HepG2 (cell line): ENCODE data around the gene CDKN1A.

ENCODE experiments used
- EZH2 ChIP-seq: conservative IDR thresholded peaks from 2 replicates; pipeline ENCODE4 v1.6.1; 2012; ENCODE audit warnings: mild to moderate bottlenecking, low read depth, low read length, moderate library complexity
- IRF2 ChIP-seq: IDR thresholded peaks from 2 replicates; pipeline ENCODE4 v1.6.1; 2018; ENCODE audit warnings: missing genetic modification reagents, missing compliant biosample characterization
- KMT2A ChIP-seq: sonication (generic); formaldehyde crosslinking; IDR thresholded peaks from 2 replicates; pipeline ENCODE4 v1.4.0; 2020; ENCODE audit warnings: missing genetic modification reagents
- PAF1 ChIP-seq: IDR thresholded peaks from 2 replicates; pipeline ENCODE4 v1.6.1; 2016; ENCODE audit warnings: missing genetic modification reagents, missing compliant biosample characterization
- PHF8 ChIP-seq: sonication (generic); formaldehyde crosslinking; IDR thresholded peaks from 2 replicates; pipeline ENCODE4 v1.5.0; 2020; ENCODE audit warnings: missing genetic modification reagents
- POLR2A ChIP-seq, 2 experiments: IDR thresholded peaks; 2 replicates each; pipeline ENCODE4 v1.6.1; 2011; ENCODE audit warnings: low read depth in 2 of 2, low read length in 2 of 2, mild to moderate bottlenecking in 1 of 2, moderate library complexity in 1 of 2; ENCODE audit not compliant: insufficient read depth in 1 of 2
- SMC3 ChIP-seq: IDR thresholded peaks from 2 replicates; pipeline ENCODE4 v1.6.1; 2011; ENCODE audit warnings: low read length, improper control_type of control experiment
- THAP11 ChIP-seq: IDR thresholded peaks from 2 replicates; pipeline ENCODE4 v1.6.1; 2016; ENCODE audit warnings: missing biosample characterization, missing genetic modification reagents
- ZNF670 ChIP-seq: sonication (generic); formaldehyde crosslinking; IDR thresholded peaks from 2 replicates; pipeline ENCODE4 v1.8.0; 2022; ENCODE audit warnings: mild to moderate bottlenecking, missing genetic modification reagents, borderline replicate concordance
- TF ChIP-seq, protein P1 (sequence below): sonication (generic); formaldehyde crosslinking; IDR thresholded peaks from 2 replicates; pipeline ENCODE4 v1.5.0; 2020; ENCODE audit warnings: mild to moderate bottlenecking, missing genetic modification reagents, moderate library complexity
- TF ChIP-seq, protein P2 (sequence below): sonication (generic); formaldehyde crosslinking; conservative IDR thresholded peaks from 2 replicates; pipeline ENCODE4 v1.4.0; 2020; ENCODE audit warnings: missing genetic modification reagents

DNA sequence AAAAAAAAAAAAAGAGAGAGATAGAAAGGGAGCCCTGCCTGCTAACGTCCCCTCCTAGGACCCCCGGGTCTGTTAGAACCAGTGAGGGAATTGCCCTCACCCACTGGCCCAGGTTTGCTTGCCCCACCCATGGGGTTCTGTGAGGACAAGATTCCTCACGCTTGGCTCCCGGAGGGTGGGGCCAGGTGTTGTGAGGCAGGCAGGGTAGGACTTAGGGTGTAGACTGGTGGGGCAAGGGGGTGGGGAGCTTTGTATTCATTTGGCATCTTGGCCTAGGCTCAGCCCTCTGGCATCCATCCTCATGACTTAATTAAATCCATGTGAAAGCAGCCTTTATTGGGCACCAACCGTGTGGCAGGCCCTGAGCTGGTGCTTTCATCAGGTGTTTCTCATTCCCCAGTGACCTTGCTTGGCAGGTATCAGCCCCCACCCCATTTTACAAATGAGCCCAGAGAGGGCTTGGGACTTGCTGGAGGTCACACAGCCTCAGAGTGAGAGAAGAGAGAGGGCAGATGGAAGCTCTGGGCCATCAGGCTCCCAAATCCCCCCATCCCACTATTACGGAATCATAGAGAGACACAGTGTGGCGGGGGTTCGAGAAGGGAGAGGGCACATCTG, 38.1 kb downstream of the CDKN1A start:
- TF ChIP-seq, protein P1, sequence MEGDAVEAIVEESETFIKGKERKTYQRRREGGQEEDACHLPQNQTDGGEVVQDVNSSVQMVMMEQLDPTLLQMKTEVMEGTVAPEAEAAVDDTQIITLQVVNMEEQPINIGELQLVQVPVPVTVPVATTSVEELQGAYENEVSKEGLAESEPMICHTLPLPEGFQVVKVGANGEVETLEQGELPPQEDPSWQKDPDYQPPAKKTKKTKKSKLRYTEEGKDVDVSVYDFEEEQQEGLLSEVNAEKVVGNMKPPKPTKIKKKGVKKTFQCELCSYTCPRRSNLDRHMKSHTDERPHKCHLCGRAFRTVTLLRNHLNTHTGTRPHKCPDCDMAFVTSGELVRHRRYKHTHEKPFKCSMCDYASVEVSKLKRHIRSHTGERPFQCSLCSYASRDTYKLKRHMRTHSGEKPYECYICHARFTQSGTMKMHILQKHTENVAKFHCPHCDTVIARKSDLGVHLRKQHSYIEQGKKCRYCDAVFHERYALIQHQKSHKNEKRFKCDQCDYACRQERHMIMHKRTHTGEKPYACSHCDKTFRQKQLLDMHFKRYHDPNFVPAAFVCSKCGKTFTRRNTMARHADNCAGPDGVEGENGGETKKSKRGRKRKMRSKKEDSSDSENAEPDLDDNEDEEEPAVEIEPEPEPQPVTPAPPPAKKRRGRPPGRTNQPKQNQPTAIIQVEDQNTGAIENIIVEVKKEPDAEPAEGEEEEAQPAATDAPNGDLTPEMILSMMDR: no peak
- no peak for TF ChIP-seq ZNF670 (CRISPR knock-in tag)
- TF ChIP-seq, protein P2, sequence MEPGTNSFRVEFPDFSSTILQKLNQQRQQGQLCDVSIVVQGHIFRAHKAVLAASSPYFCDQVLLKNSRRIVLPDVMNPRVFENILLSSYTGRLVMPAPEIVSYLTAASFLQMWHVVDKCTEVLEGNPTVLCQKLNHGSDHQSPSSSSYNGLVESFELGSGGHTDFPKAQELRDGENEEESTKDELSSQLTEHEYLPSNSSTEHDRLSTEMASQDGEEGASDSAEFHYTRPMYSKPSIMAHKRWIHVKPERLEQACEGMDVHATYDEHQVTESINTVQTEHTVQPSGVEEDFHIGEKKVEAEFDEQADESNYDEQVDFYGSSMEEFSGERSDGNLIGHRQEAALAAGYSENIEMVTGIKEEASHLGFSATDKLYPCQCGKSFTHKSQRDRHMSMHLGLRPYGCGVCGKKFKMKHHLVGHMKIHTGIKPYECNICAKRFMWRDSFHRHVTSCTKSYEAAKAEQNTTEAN (CRISPR knock-in tag): no peak
- TF ChIP-seq POLR2A (IDR thresholded peaks at IDR 0.05; ENCODE audit: insufficient read depth in 1 of 2, low read depth in 2 of 2, low read length in 2 of 2): no peak
- no peak for TF ChIP-seq EZH2
- no peak for TF ChIP-seq PAF1
- TF ChIP-seq KMT2A: no peak
- no peak for TF ChIP-seq SMC3
- no peak for TF ChIP-seq PHF8 (CRISPR knock-in tag)
- TF ChIP-seq THAP11 (CRISPR knock-in tag): no peak
- TF ChIP-seq IRF2: no peak
